NCI-H774 (cell line): ENCODE data around the gene AGAP1.
"Not testable (repeated sequence)": the region's sequence is repeated elsewhere in the genome, so short reads cannot be mapped to it uniquely, and the experiment has no call there.

Experiments used
- DNase-seq: peaks from one replicate; lab custom pipeline; 2025; lab: John Stamatoyannopoulos, UW

Gene AGAP1

DNA sequence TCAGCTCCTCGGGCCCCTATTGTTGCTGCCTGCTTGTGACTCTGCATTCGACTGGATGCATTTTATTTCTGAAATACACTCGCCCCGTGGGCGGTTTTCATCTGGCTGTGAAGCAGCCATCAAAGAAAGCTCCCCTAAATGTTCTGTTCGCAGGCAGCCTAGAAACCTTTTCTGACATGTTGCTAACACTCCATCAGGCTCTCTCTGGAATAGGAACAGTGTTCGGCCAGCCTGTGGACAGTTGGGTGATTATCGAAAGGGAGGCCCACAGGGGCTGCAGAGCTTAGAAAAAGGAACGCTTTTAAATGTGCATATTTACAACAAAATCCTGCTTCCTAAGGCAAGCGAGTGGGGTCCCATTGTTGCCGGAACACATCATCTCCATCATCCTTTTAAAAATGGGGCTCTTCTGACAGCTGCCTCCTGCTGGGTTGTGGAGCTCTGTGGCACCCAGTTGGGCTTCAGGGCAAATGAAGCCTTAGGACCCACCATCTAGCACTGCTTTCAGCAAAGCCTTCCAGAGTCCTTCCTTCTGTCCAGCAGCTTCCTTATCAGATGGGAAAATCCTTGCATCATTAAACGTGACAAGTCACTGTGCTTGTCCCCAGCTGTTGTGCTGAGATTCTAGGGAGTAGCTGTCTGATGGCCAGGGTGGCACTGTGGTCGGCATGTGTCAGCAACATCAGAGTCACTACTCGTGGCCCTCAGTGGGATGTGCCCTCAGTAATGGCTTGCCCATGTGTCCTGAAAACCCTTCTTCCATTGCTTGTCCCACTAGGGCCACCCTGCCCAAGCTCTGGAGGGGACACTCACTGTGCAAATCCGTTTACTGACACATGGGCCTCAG lies 571.7 kb downstream of the AGAP1 start:
- DNase-seq: no peak

DNA sequence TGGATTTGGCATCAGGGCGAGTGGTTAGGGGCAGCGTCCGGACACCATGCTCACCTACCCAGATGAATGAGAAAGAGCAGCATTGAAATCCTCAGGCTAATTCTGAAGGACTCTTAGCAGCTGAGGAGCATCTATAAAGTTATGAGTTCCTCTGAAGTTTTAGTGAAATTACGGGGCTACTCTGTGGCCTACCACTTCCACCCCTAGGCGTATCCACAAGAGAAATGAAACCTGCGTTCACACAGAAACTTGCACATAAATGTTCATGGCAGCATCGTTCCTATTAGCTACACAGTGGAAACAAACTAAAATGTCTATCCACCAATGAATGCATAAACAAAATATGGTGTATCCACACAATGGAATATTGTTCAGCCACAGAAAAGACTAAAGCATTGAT lies 576.4 kb downstream of the AGAP1 start:
- DNase-seq: no peak

DNA sequence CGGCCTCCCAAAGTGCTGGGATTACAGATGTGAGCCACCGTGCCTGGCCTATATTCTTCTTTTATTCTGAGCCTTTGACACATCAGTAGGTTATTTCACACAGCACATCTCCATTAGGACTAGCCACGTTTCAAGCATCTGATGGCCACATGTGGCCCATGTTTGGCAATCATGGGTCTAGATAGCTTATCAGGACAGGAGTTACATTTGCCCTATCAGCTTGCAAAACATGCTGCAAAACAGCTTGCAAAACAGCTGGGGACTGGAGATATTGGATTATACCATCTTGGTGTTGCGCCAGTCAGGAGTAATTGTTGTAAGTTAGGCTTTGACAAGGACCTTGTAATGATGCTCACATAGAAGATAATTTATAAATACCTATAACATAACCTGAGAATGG lies 579.4 kb downstream of the AGAP1 start:
- no peak for DNase-seq

DNA sequence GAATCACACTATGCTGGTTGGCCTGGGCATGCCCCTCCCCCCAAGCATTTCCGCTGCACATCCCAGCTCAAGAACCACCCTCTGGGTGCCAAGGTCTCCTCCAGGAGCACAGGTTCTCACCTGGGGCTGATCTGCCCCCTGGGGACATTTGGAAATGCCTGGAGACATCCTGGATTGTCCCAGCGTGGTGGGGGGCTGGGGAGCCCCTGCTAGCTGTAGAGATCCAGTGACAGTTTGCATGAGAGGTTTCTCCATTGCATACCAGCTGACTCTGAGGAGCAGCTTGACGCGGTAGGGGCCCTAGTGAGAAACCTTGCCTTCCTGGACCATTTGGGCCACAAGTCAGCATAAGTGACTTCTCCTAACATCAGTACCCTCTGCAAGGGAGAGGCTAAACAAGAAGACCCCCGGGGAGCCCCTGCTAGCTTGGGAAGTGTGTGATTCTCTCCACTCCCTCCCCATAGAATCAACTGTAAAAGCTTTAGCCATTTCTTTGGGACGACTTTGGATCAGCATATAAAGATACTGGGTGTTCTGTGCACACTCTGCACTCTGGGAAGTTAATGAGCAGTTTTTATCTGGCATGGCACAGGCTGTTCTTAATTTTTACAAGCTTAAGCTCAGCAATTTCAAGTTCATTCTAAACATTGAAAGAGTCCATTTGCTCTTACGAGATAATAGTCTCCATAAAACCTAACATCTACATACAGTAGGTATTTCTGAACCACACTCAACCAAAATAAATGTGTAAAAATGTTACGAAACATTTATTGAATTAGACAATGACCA lies 580.2 kb downstream of the AGAP1 start:
- no peak for DNase-seq

DNA sequence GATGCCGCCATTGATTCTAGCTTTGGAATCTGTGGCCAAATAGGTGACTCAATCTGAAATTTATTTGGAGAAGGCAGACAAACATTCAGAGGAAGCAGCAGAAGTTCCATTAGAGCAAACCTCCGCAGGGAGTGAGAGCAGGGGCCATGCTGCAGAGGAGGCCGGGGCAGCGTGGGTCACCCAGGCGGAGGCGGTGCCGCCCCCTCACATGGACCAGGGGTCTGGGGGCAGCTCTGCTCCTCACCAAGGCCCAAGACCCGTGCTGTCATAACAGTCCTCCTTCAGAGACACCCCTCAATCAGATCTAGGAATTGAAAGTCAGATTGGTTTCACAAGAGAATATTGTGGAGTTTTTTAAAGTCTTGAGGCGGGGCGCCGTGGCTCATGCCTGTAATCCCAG lies 582.0 kb downstream of the AGAP1 start:
- DNase-seq: no peak

DNA sequence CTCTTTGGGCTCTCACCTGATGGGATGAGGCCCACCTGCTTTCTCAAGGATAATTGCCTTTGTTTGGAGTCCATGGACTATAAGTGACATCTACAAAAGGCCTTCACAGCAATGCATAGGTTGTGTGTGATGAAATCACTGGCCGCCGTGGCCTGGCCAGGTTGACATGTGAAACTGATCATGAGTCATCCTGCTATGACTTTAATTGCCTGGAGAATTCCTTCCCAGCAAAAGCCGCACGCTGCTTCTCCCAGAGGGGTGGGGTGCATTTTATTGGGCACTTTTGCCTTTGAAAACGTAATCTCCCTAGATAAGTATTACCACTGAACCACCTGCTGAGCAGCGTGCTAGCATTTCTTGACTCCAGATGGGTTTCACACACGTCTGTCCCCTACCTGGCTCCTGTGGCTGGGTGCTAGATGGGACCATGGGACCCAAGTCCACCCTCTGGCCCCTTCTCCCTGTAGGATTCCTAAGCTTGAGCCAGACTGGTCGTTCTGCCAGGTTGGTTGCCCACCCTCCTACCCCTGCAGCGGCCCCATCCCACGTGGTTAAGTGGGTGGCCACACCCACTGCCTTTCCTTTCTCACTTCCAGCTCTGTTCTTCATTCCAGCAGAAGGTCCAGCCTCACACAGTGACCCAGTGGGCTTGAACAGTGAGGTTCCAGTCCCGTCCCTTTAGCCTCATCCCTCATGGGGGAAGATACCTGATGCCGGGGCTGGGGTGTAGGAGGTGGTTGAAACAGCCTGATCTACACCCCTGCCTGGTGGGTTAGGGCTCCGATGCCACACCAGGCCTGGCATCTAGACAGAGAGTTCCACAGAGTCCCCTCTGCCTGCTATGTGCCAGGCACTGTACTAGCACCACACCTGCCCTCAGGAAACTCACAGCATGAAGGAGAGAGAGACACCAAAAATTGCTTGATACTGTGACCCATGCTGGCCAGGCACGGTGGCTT lies 584.7 kb downstream of the AGAP1 start:
- no peak for DNase-seq

DNA sequence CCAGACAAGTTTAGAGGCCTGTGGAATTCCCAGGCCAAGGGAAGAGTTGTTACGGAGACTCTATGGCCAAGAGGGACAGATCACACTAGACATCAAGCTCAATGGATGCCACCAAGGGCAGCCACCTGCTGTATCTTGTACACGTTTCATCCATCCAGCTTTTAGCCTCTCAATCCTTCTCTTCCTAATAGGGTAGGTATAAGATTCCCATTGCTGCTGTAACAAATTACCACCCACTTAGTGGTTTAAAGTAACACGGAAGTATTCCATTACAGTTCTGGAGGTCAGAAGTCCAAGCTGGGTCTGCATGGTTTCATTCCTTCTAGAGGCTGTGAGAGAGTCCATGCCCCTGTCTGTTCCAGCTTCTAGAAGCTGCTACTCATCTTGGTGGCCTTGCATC lies 586.6 kb downstream of the AGAP1 start:
- DNase-seq: no peak

DNA sequence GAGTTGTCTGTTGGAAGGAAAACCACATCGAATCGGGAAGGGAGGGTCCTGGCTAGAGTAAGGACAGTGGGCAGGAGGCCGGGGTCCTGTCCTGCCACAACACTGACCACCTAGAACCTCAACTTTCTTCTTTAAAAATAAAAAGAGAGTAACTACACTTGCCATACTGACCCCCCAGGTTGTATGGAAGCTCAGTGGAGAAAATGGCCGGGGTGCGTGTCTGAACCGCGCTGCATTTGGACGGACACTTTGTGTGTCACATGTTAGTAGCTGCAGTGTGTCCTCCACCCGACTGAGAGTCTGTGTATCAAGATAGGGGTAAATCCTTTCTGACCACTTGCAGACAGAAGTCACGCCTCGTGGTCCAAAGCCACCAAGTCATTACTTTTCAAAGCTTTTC lies 587.3 kb downstream of the AGAP1 start:
- no peak for DNase-seq

DNA sequence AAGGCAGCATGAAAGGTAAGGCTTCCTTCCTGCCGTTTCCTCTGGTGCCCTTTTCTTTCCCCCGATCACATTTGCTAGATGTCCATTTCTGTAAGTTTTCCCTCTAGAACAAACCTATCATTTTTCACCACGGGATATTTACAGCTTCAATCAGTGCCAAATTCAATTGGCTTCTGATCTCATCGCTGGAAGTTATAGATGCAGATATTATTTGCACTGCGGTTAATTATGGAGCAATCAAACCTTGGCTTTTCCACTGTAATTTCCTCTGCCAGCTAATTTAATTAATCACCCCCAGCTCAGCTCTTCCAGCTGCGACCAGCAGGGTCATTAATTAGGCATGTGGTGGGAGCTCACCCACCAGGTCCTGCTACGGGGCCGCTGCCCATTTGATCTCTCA lies 588.2 kb downstream of the AGAP1 start:
- DNase-seq: no peak

DNA sequence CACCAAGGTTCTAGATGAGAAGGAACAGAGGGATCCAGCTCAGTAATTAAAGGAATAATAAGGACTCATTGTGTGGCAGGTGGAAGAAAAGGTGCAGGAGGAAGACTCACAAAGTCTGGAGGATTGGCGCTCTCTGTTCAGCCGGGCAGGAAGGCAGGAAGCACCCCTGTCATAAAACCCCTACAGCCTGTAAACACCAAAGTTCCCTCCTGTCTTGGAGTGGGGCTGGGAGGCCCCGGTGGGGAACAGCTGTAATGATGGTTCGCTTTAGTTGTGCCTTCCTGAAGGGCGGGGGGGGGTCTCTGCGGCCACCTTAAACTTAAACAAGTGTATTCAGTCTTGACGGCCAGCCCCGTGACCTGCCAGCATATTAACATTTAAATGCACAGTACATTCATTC lies 590.1 kb downstream of the AGAP1 start:
- DNase-seq: no peak

DNA sequence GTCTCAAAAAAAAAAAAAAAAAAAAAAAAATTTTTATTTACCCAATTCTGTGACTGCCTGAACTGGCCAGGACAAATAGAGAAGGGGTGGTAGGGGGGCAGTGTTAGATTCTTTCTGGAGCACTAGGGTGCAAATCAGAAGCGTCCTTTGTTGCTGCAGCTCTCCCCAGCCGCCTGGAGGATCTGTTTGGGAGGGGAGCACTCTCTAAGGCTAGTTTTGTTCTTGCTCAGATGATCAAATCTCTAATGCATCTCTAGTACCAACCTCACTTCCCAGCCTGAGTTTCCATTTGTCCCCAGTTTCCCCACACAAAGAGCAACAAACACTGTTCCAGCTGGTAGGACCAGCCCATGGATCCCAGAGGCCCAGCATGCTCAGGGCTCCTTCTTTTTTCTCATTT lies 591.4 kb downstream of the AGAP1 start:
- DNase-seq: no peak

DNA sequence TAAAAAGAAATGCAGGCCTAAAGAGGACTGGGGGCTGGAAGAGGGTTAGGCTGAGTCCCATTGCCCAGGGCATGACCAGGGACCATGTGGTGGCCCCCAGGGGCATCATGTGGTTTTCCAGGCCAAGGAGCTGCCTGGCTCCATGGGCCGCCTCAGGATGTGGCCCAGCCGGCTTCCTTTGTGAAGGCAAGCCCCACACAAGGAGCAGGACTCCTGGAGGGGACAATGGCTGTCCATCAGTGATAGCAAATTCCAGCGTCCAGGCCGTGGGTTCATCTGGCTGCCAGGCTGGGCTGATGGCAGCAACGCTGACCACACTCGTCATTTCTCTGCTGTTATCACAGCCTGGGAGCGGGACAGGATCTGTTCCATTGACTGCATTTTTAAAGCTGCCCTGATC lies 591.8 kb downstream of the AGAP1 start:
- DNase-seq: no peak

DNA sequence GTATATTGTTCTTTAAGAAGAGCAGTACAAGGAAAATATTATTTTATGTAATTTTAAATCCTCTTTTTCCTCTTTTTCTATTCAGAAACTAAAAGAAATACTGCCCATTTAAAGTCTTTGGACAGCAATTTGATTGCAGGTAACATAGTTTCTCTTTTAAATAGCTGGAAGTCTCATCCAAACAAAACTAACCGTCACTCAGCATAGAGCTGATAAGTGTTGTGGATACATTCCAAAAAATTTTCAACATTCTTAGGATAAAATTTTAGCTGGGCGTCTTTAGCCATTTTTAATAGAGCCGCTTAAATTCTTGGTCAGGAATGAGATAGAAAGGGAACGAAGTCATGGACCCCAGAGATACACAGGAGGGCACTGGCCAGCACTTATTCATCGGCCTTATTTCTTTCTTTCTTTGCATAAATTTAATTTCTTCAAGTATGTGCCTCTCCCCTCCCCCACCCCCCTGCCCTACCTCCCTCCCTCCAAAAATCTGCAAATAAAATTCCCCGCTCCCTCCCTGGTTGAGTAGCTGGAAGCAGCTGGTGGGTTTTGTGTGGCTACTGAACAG lies 592.6 kb downstream of the AGAP1 start:
- no peak for DNase-seq

DNA sequence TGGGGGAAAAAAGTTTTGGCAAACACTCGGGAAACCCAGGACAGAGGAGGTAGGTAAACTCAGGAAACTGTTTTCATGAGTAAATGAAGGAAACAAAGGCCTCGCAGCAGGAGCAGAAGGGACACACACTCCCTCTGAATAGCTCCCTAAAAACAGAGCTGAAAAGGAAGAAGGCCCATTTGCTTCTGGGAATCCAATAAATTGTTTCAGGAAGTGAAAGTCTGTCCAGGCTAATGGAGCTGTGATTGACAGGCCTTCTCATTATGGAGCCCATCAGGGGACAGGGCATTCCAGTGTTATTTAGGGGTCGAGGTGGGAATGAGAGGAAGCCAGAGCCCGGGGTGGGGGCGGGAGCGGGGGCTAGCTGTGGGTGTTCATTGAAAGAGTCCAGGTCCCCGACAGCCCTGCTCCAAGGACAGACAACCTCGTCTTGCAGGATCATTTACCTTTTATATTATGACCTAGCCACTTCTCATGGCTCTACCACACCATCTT lies 593.2 kb downstream of the AGAP1 start:
- peak; percentile 21 for DNase-seq

DNA sequence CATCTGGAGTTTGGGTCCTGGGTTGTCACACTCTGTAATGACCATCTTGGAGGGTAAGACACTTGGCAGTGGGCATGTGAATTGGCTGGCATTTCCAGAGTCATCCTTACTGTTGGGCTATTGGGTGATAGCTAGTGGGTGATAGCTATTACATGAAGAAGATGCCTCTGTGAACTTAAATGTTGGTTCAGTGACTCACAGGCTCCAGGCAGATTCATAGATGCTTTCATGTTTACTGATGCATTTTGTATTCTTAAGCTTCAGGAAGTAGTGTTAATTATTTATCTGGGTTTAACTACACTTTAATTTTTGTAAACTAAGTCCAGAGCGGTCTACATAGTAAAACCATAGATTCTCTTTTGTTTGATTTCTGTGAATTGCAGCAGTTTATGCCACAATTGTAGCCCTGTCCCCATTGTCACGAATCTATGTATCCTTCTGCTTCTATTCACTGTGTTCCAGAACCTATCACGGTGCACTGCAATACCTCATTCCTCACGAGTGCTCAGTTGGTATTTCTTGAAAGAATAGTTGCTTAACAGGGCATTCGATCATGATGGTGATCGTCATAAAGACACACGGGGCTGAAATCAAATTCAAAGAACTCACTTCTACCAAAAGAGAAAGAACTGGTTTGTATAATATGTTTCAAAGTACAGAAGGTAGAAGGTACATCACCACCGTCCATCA lies 594.7 kb downstream of the AGAP1 start:
- DNase-seq: no peak

DNA sequence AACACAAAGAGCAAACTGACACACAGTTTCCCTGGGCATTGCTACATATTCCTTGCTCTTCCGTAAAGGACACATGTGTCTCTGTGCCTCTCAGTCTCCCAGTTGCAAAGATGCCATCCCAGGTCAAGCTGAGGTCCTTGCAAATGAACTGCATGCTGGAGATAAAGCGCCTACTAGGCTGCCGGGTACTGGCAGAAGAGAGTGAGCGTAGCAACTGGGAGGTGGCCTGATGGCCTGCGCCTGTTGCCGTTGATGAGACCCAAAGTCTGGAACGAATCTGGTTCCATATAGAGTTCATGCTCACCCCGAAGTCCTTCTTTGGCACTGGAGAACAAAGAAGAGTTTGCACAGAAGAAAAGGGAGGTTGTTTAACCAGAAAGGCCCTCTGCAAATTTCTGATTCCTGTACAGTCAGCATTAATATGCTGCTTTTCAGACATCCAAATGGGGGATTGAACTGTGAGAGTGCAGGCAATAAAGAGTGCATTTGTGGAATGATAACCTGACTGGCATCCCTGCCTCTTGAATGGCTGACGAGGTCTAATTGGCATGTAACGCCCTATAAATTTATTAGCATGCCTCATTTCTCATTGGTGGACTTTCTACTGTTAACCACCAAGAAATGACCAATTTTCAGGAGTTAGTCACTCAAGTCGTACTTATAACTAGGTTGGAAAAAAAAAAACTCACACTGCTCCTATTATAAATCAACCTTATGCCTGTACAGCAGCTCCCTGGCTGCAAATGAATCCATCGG lies 595.6 kb downstream of the AGAP1 start:
- no peak for DNase-seq

DNA sequence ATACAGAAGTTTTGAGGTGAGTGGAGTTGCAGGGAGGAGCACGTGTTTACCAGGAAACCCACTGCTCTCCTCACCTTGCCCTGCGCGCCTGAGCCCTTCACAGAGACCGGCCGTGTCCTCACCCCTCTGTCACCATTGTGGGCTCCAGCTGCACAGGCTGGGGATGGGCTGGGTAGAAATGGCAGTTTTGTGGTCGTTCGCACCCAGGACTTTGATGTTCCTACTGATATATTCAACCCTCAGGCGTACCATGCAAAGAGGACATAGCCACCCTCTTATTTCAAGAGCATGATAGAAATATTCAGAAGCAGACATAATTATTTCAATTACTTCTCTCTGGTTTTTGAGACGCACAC lies 596.2 kb downstream of the AGAP1 start:
- DNase-seq: no peak

DNA sequence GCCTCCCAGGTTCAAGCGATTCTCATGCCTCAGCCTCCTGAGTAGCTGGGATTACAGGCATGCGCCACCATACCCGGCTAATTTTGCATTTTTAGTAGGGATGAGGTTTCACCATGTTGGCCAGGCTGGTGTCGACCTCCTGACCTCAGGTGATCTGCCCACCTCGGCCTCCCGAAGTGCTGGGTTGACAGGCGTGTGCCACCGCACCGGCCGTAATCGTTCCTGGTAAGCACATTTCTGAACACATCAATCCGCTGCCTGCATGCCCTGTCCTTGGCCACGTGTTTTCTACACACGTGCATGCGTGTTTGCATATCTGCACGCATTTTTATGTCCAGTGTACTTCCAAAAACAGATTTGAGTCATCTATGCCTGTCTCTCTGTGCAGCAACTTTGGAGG lies 597.0 kb downstream of the AGAP1 start:
- DNase-seq: not testable (repeated sequence)

DNA sequence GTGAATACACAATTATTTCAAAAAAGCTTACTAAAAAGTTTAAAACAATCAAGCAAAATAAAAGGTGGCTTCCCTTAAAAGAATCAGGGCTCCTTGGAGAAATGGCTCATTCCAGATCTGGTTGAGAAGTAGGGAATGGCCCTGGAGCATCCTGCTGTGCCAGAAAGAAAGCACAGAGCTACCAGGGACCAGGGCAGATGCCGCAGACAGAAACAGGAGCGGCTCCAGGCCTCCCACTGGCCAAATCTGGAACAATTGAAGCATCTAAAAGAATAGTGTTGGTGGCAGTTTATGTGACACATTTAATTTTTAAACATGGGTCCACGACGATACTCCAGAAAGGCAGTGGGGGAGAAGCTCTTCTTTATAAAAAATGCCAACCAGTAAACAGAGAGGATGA lies 598.9 kb downstream of the AGAP1 start:
- DNase-seq: no peak

DNA sequence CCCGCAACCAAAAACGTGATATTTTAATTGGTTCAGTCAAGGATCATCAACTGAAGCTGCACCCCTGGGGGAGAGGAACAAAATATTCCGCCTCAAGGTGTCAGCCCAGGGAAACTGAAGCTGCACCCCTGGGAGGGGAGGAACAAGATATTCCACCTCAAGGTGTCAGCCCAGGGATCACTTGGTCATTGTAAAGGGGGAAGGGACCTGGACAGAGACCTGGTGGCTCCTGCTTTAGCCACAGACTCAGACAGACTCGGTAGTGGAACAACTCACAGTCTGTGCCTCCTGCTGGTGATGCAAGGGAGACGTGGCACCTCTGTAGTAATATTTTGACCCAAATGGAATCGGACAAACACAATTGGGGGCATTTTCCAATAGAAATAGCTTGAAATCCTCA lies 599.3 kb downstream of the AGAP1 start:
- no peak for DNase-seq

DNA sequence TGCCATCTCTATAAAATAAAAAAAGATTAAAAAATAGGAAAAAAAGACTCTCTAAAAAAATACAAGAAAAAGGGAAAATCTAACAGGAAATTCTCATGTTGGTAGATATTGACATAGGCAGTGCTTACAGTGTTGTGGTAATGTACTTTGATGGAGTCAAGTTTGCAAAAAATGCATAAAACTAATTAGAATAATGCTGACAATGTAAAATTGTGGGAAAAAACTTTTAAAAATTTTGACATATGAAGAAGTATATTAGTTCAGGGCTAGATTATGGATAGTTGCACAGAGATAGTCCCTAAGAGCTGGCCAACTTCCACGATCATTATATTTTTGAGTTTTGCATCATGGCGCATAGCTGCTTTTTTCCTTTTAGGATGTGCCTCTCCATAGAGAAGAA lies 601.7 kb downstream of the AGAP1 start:
- no peak for DNase-seq
